Stimulated activated CD8-positive, alpha-beta memory T cell treated with anti-CD3 and anti-CD28 coated beads, Interleukin-4, amount 100 ng/mL, for 4 hours (primary cell): Measurements from ENCODE around the gene C11orf68.
"Not testable (repeated sequence)": the region's sequence is repeated elsewhere in the genome, so short reads cannot be mapped to it uniquely, and the experiment has no call there.

ENCODE experiments used
- DNase-seq, 2 donors: peaks; one replicate each; pipeline ENCODE4 v3.0.0-alpha.2; 2020; ENCODE audit warnings: low read depth in 2 of 2, low spot score in 1 of 2

C11orf68 gene

DNA sequence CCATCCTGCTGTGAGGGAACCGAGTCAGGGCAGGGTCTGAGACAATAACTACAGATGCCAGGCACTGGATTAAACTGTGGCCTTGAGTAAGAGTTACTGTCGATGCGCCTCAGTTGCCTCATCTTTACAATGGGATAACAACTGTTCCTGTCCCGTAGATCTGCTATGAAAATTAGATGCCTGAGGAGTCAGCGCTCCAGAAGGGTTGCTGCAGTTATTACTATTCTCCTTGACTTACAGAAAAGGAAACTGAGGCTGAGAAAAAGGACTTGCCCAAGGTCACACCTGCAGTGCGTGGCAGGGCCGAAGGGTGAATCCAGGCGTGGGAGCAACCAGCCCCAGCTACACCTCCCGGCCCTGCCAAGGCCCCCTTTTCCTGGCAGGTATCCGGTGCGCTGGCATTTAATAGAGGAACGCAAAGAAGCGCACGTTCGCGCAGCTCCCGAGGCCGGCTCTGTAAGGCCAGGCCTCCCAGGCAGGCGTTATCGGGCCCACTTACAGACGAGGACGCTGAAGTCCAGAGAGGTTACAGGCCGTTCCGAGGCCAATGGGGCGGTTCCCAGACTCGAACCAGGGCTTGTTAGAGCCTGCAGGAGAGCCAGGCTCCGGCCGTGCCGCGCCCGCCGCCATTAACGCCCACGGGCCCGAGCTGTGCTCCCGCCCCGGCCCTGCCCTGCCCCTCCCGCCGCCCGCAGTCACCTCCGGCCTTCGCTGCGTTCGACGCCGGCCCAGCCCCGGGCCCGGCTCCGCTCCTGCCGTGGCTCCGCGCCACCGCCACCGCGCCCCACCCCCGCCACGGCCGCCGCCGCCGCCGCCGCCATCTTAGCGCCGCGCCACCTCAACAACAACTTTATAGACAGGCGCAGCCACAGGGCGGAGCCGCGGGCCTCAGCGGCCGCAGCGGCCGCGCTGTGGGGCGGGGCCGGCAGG is at the start of gene C11orf68:
Gene C11orf68, minus strand, starts transcription at position 852 of the 930 bp plus-strand sequence. Its CDS starts 31 bp downstream, at position 821.
- no peak for DNase-seq

- DNase-seq = no peak
Observed at GRCh38 chr11:65967329-65967934, 48.6 kb upstream of the C11orf68 start.

- no peak for DNase-seq
Observed at GRCh38 chr11:65965986-65966762, 47.3 kb upstream of the C11orf68 start.

DNA sequence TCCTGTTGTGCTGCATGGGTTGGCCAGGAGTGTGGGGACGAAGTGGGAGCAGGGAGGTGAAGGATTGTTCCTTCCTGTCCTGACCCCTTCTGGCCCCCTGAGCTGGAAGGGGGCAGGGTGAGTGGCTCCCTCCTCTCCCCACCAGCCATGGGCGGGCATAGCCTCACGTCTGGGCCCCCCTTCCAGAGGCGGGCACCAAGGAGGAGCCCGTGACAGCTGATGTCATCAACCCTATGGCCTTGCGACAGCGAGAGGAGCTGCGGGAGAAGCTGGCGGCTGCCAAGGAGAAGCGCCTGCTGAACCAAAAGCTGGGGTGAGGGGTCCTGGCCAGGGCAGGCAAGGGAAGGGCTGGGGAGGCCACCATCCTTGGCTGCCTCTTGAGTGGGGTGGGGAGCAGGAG is 46.0 kb upstream of the C11orf68 start:
- DNase-seq = no peak

DNA sequence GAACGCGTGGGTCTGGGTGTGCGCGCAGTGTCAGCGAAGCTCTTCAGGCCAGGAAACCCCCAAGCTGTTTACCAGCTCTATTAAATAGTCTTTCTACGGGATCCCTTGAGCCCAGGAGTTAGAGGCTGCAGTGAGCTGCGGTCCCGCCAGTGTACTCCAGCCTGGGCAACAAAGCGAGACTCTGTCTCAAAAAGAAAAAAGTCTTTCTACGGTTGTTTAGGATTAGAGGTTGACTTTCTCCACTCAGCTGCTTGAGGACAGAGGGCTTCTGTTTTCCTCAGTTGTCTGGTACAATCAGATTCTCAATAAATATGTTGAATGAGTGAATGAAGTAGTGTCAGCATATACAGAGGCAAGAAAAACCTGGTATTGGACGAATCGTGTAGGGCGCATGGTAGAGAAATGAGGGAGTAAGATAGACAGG is 43.3 kb upstream of the C11orf68 start:
- DNase-seq = peak in 1 of 2 donors; percentile 23

GRCh38 chr11:65961267-65962140 is 42.6 kb upstream of the C11orf68 start, which contains the start of gene SART1:
Gene SART1, plus strand, starts transcription at chr11:65961734. Its CDS starts 47 bp downstream, at chr11:65961781.
- DNase-seq = peak; percentile 82 to 95

- no peak for DNase-seq
Observed at GRCh38 chr11:65960824-65961266, 42.0 kb upstream of the C11orf68 start.

GRCh38 chr11:65958774-65959420 is 40.0 kb upstream of the C11orf68 start:
- no peak for DNase-seq

- no peak for DNase-seq
Observed at GRCh38 chr11:65958291-65958690, 39.4 kb upstream of the C11orf68 start.

GRCh38 chr11:65954771-65955170 is 35.9 kb upstream of the C11orf68 start:
- no peak for DNase-seq

GRCh38 chr11:65953471-65953870 is 34.6 kb upstream of the C11orf68 start:
- no peak for DNase-seq

DNA sequence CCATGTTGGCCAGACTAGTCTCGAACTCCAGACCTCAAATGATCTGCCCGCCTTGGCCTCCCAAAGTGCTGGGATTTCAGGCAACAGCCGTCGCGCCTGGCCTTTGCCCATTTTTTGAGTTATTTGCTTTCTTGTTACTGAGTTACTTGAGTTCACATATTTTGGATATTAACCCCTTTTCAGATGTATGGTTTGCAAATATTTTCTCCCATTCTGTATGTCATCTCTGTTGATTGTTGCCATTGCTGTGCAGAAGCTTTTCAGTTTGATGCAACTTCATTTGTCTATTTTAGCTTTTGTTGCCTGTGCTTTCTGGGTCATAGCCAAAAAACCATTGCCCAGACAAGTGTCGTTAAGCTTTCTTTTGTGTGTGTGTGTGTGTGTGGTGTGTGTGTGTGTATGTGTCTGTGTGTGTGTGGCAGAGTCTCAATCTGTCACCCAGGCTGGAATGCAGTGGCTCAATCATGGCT is 33.2 kb upstream of the C11orf68 start:
- no peak for DNase-seq

DNA sequence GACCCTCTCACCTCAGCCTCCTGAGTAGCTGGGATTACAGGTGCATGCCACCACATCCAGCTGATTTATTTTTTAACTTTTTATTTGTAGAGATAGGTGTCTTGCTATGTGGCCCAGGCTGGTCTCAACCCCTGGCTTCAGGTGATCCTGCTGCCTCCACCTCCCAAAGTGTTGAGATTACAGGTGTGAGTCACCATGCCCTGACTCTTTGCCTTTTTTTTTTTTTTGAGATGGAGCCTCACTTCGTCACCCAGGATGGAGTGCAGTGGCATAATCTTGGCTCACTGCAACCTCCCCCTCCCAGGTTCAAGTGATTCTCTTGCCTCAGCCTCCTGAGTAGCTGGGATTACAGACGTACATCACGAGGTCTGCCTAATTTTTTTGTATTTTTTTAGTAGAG is 32.8 kb upstream of the C11orf68 start:
- DNase-seq = not testable (repeated sequence)

- DNase-seq = not testable (repeated sequence)
Observed at GRCh38 chr11:65950711-65951110, 31.8 kb upstream of the C11orf68 start.

DNA sequence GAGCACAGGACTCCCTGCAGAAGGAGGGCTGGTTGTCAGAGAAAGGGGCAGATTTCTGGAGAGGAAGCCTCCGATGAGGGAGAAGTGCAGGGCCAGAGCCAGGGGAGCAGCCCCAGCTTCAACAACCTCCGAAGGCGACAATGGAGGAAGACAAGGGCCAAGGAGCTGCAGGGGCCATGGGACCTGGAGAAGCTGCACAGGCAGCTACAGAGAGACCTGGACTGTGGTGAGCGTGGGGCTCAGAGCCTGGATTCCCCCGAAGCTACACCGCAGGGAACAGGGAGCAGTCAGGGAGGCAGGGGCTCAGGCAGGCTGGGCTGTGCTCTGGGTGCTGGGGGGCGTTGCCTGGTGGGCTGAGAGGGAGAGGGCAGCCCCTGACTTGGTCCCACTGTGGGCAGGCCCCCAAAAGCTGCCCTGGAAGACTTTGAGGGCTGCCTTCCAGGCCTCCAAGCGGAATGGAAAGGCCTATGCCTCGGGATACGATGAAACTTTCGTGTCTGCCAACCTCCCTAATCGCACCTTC is 28.8 kb upstream of the C11orf68 start:
- DNase-seq = no peak

DNA sequence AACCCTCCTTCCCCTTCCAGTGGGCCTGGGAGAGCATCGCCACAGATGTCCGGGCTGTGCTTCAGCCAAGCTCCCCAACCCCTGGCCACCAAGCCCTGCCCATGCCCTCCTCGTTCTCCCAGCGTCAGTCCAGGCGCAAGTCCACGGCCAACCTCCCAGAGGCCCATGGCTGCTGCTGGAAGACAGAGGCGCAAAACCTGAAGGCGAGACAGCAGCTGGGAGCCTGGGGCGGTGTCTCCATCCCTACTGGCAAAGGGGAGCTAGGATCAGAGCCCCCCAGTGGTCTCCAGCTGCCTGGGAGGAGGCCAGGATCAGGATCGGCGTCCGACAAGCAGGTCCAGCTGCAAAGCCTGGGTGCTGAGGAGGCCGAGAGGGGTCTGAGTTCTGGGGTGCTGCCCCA is 28.3 kb upstream of the C11orf68 start:
- no peak for DNase-seq

DNA sequence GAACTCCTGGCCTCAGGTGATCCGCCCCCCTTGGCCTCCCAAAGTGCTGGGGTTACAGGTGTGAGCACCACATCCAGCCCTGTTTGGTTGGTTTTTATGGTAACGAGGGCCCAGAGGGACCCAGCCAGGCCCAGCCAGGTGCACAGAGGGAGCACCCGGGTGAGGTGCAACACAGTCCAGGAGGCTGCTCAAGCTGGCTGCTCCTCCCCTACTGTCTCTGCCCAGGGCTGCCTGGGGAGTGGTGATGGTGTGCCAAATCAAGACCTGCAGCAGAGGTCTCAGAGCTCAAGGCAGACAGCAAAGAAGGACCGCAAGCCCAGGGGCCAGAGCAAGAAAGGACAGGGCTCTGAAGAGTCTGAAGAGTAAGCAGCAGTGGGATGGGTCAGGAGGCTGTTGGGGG is 27.8 kb upstream of the C11orf68 start:
- DNase-seq = no peak

DNA sequence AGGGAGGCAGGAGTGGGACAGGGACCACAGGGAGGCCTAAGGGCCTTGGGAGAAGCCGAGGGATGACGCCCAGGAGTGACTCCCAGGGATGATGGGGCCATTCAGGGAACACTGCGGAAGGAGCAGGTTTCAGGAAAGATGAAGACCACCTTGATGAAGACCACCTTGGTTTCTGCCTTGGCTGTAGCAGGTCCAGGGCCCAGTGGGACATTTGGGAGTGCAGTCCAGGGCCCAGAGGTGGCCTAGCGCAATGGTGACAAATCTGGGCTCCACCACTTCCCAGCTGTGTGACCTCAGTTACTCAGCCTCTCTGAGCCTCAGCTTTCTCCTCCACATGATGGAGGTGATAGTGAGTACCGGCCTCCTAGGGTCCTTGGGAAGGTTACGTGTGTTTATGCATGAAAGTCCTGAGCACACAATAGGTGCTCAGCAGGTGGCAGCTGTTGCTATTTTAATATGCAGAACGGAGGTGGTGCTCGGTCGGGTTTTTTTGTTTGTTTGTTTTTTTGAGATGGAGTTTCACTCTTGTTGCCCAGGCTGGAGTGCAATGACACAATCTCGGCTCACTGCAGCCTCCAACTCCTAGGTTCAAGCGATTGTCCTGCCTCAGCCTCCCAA is 27.2 kb upstream of the C11orf68 start:
- no peak for DNase-seq

DNA sequence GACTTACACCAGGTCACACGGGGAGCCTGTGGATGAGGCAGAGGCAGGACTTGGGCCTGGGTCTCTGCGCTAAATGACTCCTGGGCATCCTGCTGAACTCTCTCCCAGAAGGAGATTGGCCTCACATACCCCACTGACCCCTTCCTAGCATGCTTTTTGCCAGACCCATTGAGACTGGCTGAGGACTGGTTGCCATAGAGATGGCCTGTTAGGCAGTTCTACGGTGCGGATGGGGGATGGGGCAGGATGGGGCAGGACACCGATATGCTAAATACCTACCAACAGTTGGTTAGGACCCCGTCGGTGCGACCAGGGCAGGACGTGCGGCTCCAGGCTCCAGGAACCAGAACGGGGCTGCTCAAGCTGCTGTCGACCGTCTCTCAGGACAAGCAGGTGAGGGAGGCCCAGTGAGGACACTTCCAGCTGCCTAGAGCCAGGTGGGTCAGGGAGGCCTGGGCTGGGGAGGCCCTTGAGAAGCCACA is 26.6 kb upstream of the C11orf68 start, which contains the start of gene TSGA10IP:
Gene TSGA10IP, plus strand, starts transcription at position 51 of the 482 bp plus-strand sequence. Its CDS starts 196 bp downstream, at position 247.
- no peak for DNase-seq
